Keratinocyte (primary cell): Measurements from ENCODE around the gene EXOSC9. TPM values are rescaled to one million over a fixed set of nuclear protein-coding genes. Genes with fewer than 3 reads are reported as not detected.
A peak's percentile ranks its signal among the peaks of the same experiment; 100 is the strongest.

Source experiments
- DNase-seq: peaks from one replicate; pipeline ENCODE4 v3.0.0-alpha.2; 2011; ENCODE audit warnings: low read depth, missing footprints, low spot score
- FAIRE-seq: peaks from 2 replicates; lab custom pipeline; 2011; peaks lifted over from hg19 to GRCh38; lab: Jason Lieb, UNC
- H2AFZ ChIP-seq: 2 replicates; pipeline ENCODE4 v1.6.0; 2012; ENCODE audit warnings: low read length, control low read depth, inconsistent platforms; ENCODE audit not compliant: control insufficient read depth
- H3K27ac ChIP-seq: 2 replicates; pipeline ENCODE4 v1.5.1; 2011; ENCODE audit warnings: low read length; ENCODE audit not compliant: control insufficient read depth, insufficient read depth
- H3K27me3 ChIP-seq: 3 replicates; pipeline ENCODE4 v1.6.0; 2011; ENCODE audit warnings: low read length; ENCODE audit not compliant: control insufficient read depth, insufficient read depth; ENCODE audit errors: extremely low read depth
- H3K36me3 ChIP-seq, 2 experiments: 2 replicates in 1 of 2; 3 replicates in 1 of 2; pipeline ENCODE4 v1.5.1; 2011; ENCODE audit warnings: low read length in 2 of 2, mild to moderate bottlenecking in 1 of 2; ENCODE audit not compliant: control insufficient read depth in 2 of 2, insufficient read depth in 2 of 2; ENCODE audit errors: extremely low read depth in 1 of 2
- H3K4me1 ChIP-seq: 3 replicates; pipeline ENCODE4 v1.5.1; 2011; ENCODE audit warnings: low read length; ENCODE audit not compliant: control insufficient read depth, insufficient read depth; ENCODE audit errors: extremely low read depth
- H3K4me2 ChIP-seq: 3 replicates; pipeline ENCODE4 v1.6.0; 2011; ENCODE audit warnings: low read depth, low read length; ENCODE audit not compliant: control insufficient read depth, insufficient read depth; ENCODE audit errors: extremely low read depth
- H3K4me3 ChIP-seq, 3 experiments: fragments of 200-600 bp in 1 of 3; sonication (generic) in 1 of 3; 2 replicates in 2 of 3; 3 replicates in 1 of 3; pipeline ENCODE4 v1.5.1; 2011 to 2016; ENCODE audit warnings: low read length in 3 of 3, mild to moderate bottlenecking in 3 of 3, control low read depth in 2 of 3, inconsistent platforms in 1 of 3, low read depth in 1 of 3, mixed read lengths in 1 of 3, mixed run types in 1 of 3, moderate library complexity in 1 of 3; ENCODE audit not compliant: control insufficient read depth in 2 of 3, insufficient read depth in 2 of 3; ENCODE audit errors: extremely low read depth in 1 of 3
- H3K79me2 ChIP-seq: 2 replicates; pipeline ENCODE4 v1.6.0; 2012; ENCODE audit warnings: low read length; ENCODE audit not compliant: control insufficient read depth, insufficient read depth
- H3K9ac ChIP-seq: 3 replicates; pipeline ENCODE4 v1.6.0; 2011; ENCODE audit warnings: low read length; ENCODE audit not compliant: control insufficient read depth, insufficient read depth; ENCODE audit errors: extremely low read depth
- H3K9me1 ChIP-seq: 3 replicates; pipeline ENCODE4 v1.6.0; 2011; ENCODE audit warnings: low read length; ENCODE audit not compliant: control insufficient read depth, insufficient read depth; ENCODE audit errors: extremely low read depth
- H3K9me3 ChIP-seq: 2 replicates; pipeline ENCODE4 v1.5.1; 2012; ENCODE audit warnings: low read depth, low read length; ENCODE audit not compliant: control insufficient read depth
- H4K20me1 ChIP-seq: 3 replicates; pipeline ENCODE4 v1.6.0; 2011; ENCODE audit warnings: low read length; ENCODE audit not compliant: control insufficient read depth, insufficient read depth; ENCODE audit errors: extremely low read depth
- CTCF ChIP-seq, 3 experiments: IDR thresholded peaks in 1 of 3; conservative IDR thresholded peaks in 1 of 3; optimal IDR thresholded peaks in 1 of 3; 2 replicates in 2 of 3; 3 replicates in 1 of 3; pipeline versions ENCODE3 to v1.5.1; 2011; ENCODE audit warnings: low read length in 3 of 3, mild to moderate bottlenecking in 3 of 3, moderate library complexity in 2 of 3, control low read depth in 1 of 3, inconsistent platforms in 1 of 3; ENCODE audit not compliant: insufficient read depth in 2 of 3; ENCODE audit errors: extremely low read depth in 1 of 3
- EZH2 ChIP-seq: IDR thresholded peaks from one replicate; pipeline ENCODE4 v1.6.1; 2012; ENCODE audit warnings: inconsistent platforms, mild to moderate bottlenecking, low read length, moderate library complexity
- dilution Hi-C: fragments of 300-500 bp; cut with MboI; formaldehyde crosslinking; loops from one replicate; pipeline ENCODE4 v1.7.0; 2020; ENCODE audit warnings: low sequenced_read_pairs; ENCODE audit not compliant: extremely low pct_ligation_motif_present
- polyA plus RNA-seq, 5 experiments: library from polyadenylated mRNA; depleted of rRNA in 3 of 5; stranded (reverse) in 3 of 5; stranded (forward) in 1 of 5; unstranded in 1 of 5; fragments of >200 nt; gene quantifications; 1 replicate in 1 of 5; 2 replicates in 3 of 5; 3 replicates in 1 of 5; pipeline versions ENCODE4 v1.2.1 to v1.2.3, GENCODE V29; 2011 to 2012; ENCODE audit warnings: missing spikeins in 2 of 5, low read depth in 1 of 5, low replicate concordance in 1 of 5

Gene EXOSC9
- polyA plus RNA-seq, 1 donor (not counting 4 experiments of a cell fraction or from before 2014, with no cell fraction given): 35.4 TPM

GRCh38 chr4:121791481-121791880 is 9.6 kb upstream of the EXOSC9 start:
- Histone ChIP-seq H3K9ac (no peak overlapping the region), H3K4me2 (no peak overlapping the region)
- no peak for FAIRE-seq

GRCh38 chr4:121792966-121793365 is 8.2 kb upstream of the EXOSC9 start:
- Histone ChIP-seq H3K9me1 (no peaks in the 10 kb centered on the region), H3K79me2 (no peaks in the 10 kb centered on the region), H3K9me3 (no peaks in the 10 kb centered on the region), H3K4me1 (peaks cover 18% of the 10 kb centered on the region), H3K4me3 (no peak overlapping the region), H3K4me2 (no peak overlapping the region), H3K27me3 (no peaks in the 10 kb centered on the region), H3K36me3 (no peaks in the 10 kb centered on the region), H4K20me1 (no peaks in the 10 kb centered on the region), H3K27ac (no peak overlapping the region), H3K9ac (no peak overlapping the region), H2AFZ (no peak overlapping the region)
- TF ChIP-seq CTCF (optimal IDR thresholded peaks at IDR 0.05 in 1 of 3, IDR thresholded peaks at IDR 0.05 in 1 of 3, conservative IDR thresholded peaks at IDR 0.05 in 1 of 3; ENCODE audit: extremely low read depth in 1 of 3, insufficient read depth in 2 of 3, low read length in 3 of 3) (no peak), EZH2 (no peak)
- dilution Hi-C loops: no loop called here
- peak; percentile 78 for FAIRE-seq
- peak; percentile 28 for DNase-seq

More at GRCh38 chr4:121791481-121791880, 9.6 kb upstream of the EXOSC9 start:
- DNase-seq: no peak
- H4K20me1 ChIP-seq: no peaks in the 10 kb centered on the region
- H3K9me3 ChIP-seq: no peaks in the 10 kb centered on the region
- no peaks in the 10 kb centered on the region for H3K9me1 ChIP-seq
- H3K27ac ChIP-seq: no peak overlapping the region
- H3K4me3 ChIP-seq: no peak overlapping the region
- peaks cover 18% of the 10 kb centered on the region for H3K4me1 ChIP-seq
- no peak overlapping the region for H2AFZ ChIP-seq
- H3K79me2 ChIP-seq: no peaks in the 10 kb centered on the region
- no peaks in the 10 kb centered on the region for H3K36me3 ChIP-seq
- dilution Hi-C loops: no loop called here
- TF ChIP-seq CTCF (optimal IDR thresholded peaks at IDR 0.05 in 1 of 3, IDR thresholded peaks at IDR 0.05 in 1 of 3, conservative IDR thresholded peaks at IDR 0.05 in 1 of 3; ENCODE audit: extremely low read depth in 1 of 3, insufficient read depth in 2 of 3, low read length in 3 of 3) (no peak), EZH2 (no peak)
- H3K27me3 ChIP-seq: no peaks in the 10 kb centered on the region
